HepG2 (cell line): ENCODE data around the gene SMC1B. TPM values are rescaled to one million over a fixed set of nuclear protein-coding genes. Genes with fewer than 3 reads are reported as not detected.

Source experiments
- ATAC-seq: fragments of 200-7000 bp; cut with Tn5 transposase; 3 replicates; pipeline ENCODE4 v1.9.1; 2020; ENCODE audit warnings: mild to moderate bottlenecking, moderate library complexity
- BruUV-seq: library from RNA; stranded (reverse); fragments of 400-500 nt; replicated peaks from 2 replicates; lab custom pipeline; 2021; lab: Mats Ljungman, UMichigan
- CTCF ChIA-PET: fragments of 300-600 bp; formaldehyde crosslinking; extraction: SDS; loops from one replicate; lab custom pipeline; 2021; ENCODE audit warnings: low total read pairs, inconsistent platforms, low intra/inter-chr PET ratio; lab: Yijun Ruan, JAX
- POLR2A ChIA-PET: fragments of 350-600 bp; sonication (Branson Sonifier 250); formaldehyde crosslinking; loops from one replicate; lab custom pipeline; 2020; ENCODE audit warnings: antibody characterized with exemption, inconsistent platforms; lab: Yijun Ruan, JAX
- DNase-seq: peaks from one replicate; pipeline ENCODE4 v3.0.0-alpha.2; 2015; ENCODE audit warnings: low spot score
- FAIRE-seq: peaks from 3 replicates; lab custom pipeline; 2011; peaks lifted over from hg19 to GRCh38; lab: Jason Lieb, UNC
- H2AFZ ChIP-seq: one replicate; pipeline ENCODE4 v1.6.1; 2011; ENCODE audit warnings: low read length, inconsistent platforms
- H3K27ac ChIP-seq: fragments of 300-600 bp; 3 replicates; pipeline ENCODE4 v1.8.0; 2011; ENCODE audit warnings: mixed run types, mild to moderate bottlenecking, mixed read lengths, low read length, inconsistent platforms; ENCODE audit not compliant: insufficient read depth; ENCODE audit errors: extremely low read length
- H3K27me3 ChIP-seq, 2 experiments: fragments of 200-600 bp in 1 of 2; 2 replicates in 1 of 2; 3 replicates in 1 of 2; pipeline versions ENCODE4 v1.6.0 to v1.8.0; 2011; ENCODE audit warnings: low read length in 2 of 2, mild to moderate bottlenecking in 2 of 2, moderate library complexity in 2 of 2, inconsistent platforms in 1 of 2; ENCODE audit not compliant: insufficient read depth in 2 of 2, control insufficient read depth in 1 of 2
- H3K36me3 ChIP-seq, 2 experiments: fragments of 200-600 bp in 1 of 2; replicated peaks in 1 of 2; 2 replicates in 1 of 2; 3 replicates in 1 of 2; pipeline versions ENCODE4 v1.5.1 to v1.8.0; 2011; ENCODE audit warnings: low read length in 2 of 2, inconsistent platforms in 1 of 2; ENCODE audit not compliant: insufficient read depth in 2 of 2, control insufficient read depth in 1 of 2
- H3K4me1 ChIP-seq: 2 replicates; pipeline ENCODE4 v1.5.1; 2012; ENCODE audit warnings: low read length, inconsistent platforms; ENCODE audit not compliant: insufficient read depth
- H3K4me2 ChIP-seq: 2 replicates; pipeline ENCODE4 v1.6.0; 2011; ENCODE audit warnings: low read depth, low read length, inconsistent platforms
- H3K4me3 ChIP-seq, 3 experiments: fragments of 200-600 bp in 1 of 3; sonication (generic), shearing (Covaris generic) in 1 of 3; replicated peaks in 1 of 3; 2 replicates each; pipeline ENCODE4 v1.5.1; 2011 to 2016; ENCODE audit warnings: low read length in 3 of 3, inconsistent platforms in 2 of 3, low read depth in 2 of 3, mild to moderate bottlenecking in 2 of 3, control low read depth in 1 of 3, mixed read lengths in 1 of 3; ENCODE audit not compliant: insufficient read depth in 1 of 3
- H3K79me2 ChIP-seq: one replicate; pipeline ENCODE4 v1.6.1; 2011; ENCODE audit warnings: low read length, inconsistent platforms; ENCODE audit not compliant: insufficient read depth
- H3K9ac ChIP-seq: 2 replicates; pipeline ENCODE4 v1.6.0; 2011; ENCODE audit warnings: mild to moderate bottlenecking, low read depth, low read length, inconsistent platforms; ENCODE audit not compliant: insufficient read depth
- H3K9me3 ChIP-seq: 2 replicates; pipeline ENCODE4 v1.5.1; 2012; ENCODE audit warnings: mild to moderate bottlenecking, low read length
- H4K20me1 ChIP-seq: 2 replicates; pipeline ENCODE4 v1.6.0; 2011; ENCODE audit warnings: inconsistent platforms, mild to moderate bottlenecking, low read length, moderate library complexity; ENCODE audit not compliant: insufficient read depth
- PHF8 ChIP-seq: sonication (generic); formaldehyde crosslinking; IDR thresholded peaks from 2 replicates; pipeline ENCODE4 v1.5.0; 2020; ENCODE audit warnings: missing genetic modification reagents
- ZSCAN21 ChIP-seq: sonication (generic); formaldehyde crosslinking; IDR thresholded peaks from 2 replicates; pipeline ENCODE4 v1.8.0; 2022; ENCODE audit warnings: mild to moderate bottlenecking, missing genetic modification reagents, moderate library complexity, borderline replicate concordance
- WGBS: methylation state at CpG from one replicate; pipeline ENCODE4 v1.1.6; 2017; ENCODE audit warnings: low lambda C conversion rate; 5-methylcytosine and 5-hydroxymethylcytosine counted together
- in situ Hi-C: cut with HindIII; loops from 2 replicates; pipeline ENCODE4 v1.10.0; 2017; ENCODE audit warnings: low pct_unique_long_range_greater_than_20kb; ENCODE audit not compliant: extremely low pct_ligation_motif_present
- intact Hi-C: fragments of 100-400 bp; cut with micrococcal nuclease; formaldehyde crosslinking; loops from one replicate; pipeline ENCODE4 v1.10.0; 2022; ENCODE audit not compliant: unreplicated experiment
- polyA plus RNA-seq, 8 experiments: library from polyadenylated mRNA; depleted of rRNA in 3 of 8; stranded (reverse) in 7 of 8; unstranded in 1 of 8; fragments of >200 nt; fragmentation: Illumina TruSeq in 4 of 8; extraction: Trizol in 4 of 8; gene quantifications; 2 replicates each; pipeline versions ENCODE4 v1.2.1 to v1.2.3, GENCODE V29; 2011 to 2016; ENCODE audit warnings: low read depth in 4 of 8, missing spikeins in 1 of 8, mixed read lengths in 1 of 8; ENCODE audit not compliant: insufficient read depth in 1 of 8
- total RNA-seq, 5 experiments: library from RNA; depleted of rRNA; stranded (reverse); fragments of >200 nt; fragmentation: Illumina TruSeq; extraction: Trizol; gene quantifications; 2 replicates each; pipeline ENCODE4 v1.2.3, GENCODE V29; 2016; ENCODE audit warnings: low read depth in 1 of 5
- TF ChIP-seq, protein P1 (sequence below): sonication (generic); formaldehyde crosslinking; IDR thresholded peaks from 2 replicates; pipeline ENCODE4 v1.9.0; 2021; ENCODE audit warnings: mild to moderate bottlenecking, missing genetic modification reagents
- TF ChIP-seq, protein P2 (sequence below): sonication (generic); formaldehyde crosslinking; IDR thresholded peaks from 2 replicates; pipeline ENCODE4 v1.4.0; 2020; ENCODE audit warnings: missing genetic modification reagents, borderline replicate concordance
- TF ChIP-seq, protein P3 (sequence below): sonication (generic); formaldehyde crosslinking; IDR thresholded peaks from 2 replicates; pipeline ENCODE4 v1.4.0; 2020; ENCODE audit warnings: mild to moderate bottlenecking, missing genetic modification reagents

Gene SMC1B
- total and polyA plus RNA-seq, 2 of the 13 experiments (the other 11 are each of a cell fraction or from before 2014, with no cell fraction given) = not detected

DNA sequence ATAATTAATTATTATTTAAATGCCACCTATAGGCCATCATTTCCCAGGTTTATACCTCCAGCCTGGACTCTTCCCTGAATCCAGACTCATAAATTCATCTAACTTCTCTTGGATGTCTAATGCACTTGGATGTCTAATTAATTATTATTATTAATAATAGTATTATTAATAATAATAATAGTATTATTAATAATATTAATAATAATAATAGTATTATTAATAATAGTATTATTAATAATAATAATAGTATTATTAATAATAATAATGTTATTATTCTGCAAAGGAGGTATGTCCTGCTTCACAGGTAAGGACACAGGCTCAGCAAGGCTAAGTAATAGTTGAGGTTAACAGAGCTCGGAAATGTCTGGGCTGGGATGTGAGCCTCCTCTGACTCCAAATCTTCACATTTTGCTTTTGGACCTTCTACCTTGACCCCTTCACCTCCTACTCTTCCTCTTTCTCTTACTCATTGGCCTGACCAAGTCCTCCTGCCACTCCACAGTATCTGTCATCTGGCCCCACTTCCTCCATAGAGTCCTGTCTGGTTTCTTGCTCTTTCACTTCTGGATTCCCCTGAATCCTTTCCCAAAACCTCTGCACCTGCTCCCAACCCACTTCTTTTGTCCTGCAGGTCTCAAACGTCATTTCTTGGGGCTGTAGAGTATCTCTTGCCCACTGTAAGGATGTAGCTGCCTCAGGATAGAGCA, 8.1 kb upstream of the SMC1B start:
- WGBS = 45% methylated on average over 2 of the region's 2 CpGs
- no peaks in the 10 kb centered on the region for H3K79me2 ChIP-seq
- H2AFZ ChIP-seq = no peak overlapping the region
- H3K27me3 ChIP-seq = peaks cover 1 to 3% of the 10 kb centered on the region in 2 experiments; a peak in 2 of 5 replicates
- ChIA-PET CTCF (no interaction called here), POLR2A (no interaction called here)
- in situ Hi-C loops = no loop called here
- H4K20me1 ChIP-seq = no peaks in the 10 kb centered on the region
- ATAC-seq = no peak
- no peak overlapping the region for H3K4me2 ChIP-seq
- H3K4me3 ChIP-seq = no peak overlapping the region
- H3K9me3 ChIP-seq = no peaks in the 10 kb centered on the region
- H3K9ac ChIP-seq = no peak overlapping the region
- DNase-seq = no peak
- no peak overlapping the region for H3K27ac ChIP-seq
- no peak for FAIRE-seq
- H3K36me3 ChIP-seq = no peaks in the 10 kb centered on the region
- BruUV-seq = no TSS peak
- intact Hi-C loops = no loop called here
- no peaks in the 10 kb centered on the region for H3K4me1 ChIP-seq
- TF ChIP-seq ZSCAN21 (no peak), PHF8 (CRISPR knock-in tag) (no peak)
- TF ChIP-seq, protein P1, sequence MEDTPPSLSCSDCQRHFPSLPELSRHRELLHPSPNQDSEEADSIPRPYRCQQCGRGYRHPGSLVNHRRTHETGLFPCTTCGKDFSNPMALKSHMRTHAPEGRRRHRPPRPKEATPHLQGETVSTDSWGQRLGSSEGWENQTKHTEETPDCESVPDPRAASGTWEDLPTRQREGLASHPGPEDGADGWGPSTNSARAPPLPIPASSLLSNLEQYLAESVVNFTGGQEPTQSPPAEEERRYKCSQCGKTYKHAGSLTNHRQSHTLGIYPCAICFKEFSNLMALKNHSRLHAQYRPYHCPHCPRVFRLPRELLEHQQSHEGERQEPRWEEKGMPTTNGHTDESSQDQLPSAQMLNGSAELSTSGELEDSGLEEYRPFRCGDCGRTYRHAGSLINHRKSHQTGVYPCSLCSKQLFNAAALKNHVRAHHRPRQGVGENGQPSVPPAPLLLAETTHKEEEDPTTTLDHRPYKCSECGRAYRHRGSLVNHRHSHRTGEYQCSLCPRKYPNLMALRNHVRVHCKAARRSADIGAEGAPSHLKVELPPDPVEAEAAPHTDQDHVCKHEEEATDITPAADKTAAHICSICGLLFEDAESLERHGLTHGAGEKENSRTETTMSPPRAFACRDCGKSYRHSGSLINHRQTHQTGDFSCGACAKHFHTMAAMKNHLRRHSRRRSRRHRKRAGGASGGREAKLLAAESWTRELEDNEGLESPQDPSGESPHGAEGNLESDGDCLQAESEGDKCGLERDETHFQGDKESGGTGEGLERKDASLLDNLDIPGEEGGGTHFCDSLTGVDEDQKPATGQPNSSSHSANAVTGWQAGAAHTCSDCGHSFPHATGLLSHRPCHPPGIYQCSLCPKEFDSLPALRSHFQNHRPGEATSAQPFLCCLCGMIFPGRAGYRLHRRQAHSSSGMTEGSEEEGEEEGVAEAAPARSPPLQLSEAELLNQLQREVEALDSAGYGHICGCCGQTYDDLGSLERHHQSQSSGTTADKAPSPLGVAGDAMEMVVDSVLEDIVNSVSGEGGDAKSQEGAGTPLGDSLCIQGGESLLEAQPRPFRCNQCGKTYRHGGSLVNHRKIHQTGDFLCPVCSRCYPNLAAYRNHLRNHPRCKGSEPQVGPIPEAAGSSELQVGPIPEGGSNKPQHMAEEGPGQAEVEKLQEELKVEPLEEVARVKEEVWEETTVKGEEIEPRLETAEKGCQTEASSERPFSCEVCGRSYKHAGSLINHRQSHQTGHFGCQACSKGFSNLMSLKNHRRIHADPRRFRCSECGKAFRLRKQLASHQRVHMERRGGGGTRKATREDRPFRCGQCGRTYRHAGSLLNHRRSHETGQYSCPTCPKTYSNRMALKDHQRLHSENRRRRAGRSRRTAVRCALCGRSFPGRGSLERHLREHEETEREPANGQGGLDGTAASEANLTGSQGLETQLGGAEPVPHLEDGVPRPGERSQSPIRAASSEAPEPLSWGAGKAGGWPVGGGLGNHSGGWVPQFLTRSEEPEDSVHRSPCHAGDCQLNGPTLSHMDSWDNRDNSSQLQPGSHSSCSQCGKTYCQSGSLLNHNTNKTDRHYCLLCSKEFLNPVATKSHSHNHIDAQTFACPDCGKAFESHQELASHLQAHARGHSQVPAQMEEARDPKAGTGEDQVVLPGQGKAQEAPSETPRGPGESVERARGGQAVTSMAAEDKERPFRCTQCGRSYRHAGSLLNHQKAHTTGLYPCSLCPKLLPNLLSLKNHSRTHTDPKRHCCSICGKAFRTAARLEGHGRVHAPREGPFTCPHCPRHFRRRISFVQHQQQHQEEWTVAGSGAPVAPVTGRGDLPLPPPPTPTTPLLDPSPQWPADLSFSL (CRISPR knock-in tag) = no peak
- TF ChIP-seq, protein P2, sequence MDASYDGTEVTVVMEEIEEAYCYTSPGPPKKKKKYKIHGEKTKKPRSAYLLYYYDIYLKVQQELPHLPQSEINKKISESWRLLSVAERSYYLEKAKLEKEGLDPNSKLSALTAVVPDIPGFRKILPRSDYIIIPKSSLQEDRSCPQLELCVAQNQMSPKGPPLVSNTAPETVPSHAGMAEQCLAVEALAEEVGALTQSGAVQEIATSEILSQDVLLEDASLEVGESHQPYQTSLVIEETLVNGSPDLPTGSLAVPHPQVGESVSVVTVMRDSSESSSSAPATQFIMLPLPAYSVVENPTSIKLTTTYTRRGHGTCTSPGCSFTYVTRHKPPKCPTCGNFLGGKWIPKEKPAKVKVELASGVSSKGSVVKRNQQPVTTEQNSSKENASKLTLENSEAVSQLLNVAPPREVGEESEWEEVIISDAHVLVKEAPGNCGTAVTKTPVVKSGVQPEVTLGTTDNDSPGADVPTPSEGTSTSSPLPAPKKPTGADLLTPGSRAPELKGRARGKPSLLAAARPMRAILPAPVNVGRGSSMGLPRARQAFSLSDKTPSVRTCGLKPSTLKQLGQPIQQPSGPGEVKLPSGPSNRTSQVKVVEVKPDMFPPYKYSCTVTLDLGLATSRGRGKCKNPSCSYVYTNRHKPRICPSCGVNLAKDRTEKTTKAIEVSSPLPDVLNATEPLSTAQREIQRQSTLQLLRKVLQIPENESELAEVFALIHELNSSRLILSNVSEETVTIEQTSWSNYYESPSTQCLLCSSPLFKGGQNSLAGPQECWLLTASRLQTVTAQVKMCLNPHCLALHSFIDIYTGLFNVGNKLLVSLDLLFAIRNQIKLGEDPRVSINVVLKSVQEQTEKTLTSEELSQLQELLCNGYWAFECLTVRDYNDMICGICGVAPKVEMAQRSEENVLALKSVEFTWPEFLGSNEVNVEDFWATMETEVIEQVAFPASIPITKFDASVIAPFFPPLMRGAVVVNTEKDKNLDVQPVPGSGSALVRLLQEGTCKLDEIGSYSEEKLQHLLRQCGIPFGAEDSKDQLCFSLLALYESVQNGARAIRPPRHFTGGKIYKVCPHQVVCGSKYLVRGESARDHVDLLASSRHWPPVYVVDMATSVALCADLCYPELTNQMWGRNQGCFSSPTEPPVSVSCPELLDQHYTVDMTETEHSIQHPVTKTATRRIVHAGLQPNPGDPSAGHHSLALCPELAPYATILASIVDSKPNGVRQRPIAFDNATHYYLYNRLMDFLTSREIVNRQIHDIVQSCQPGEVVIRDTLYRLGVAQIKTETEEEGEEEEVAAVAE (CRISPR knock-in tag) = no peak
- TF ChIP-seq, protein P3, sequence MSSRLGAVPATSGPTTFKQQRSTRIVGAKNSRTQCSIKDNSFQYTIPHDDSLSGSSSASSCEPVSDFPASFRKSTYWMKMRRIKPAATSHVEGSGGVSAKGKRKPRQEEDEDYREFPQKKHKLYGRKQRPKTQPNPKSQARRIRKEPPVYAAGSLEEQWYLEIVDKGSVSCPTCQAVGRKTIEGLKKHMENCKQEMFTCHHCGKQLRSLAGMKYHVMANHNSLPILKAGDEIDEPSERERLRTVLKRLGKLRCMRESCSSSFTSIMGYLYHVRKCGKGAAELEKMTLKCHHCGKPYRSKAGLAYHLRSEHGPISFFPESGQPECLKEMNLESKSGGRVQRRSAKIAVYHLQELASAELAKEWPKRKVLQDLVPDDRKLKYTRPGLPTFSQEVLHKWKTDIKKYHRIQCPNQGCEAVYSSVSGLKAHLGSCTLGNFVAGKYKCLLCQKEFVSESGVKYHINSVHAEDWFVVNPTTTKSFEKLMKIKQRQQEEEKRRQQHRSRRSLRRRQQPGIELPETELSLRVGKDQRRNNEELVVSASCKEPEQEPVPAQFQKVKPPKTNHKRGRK (CRISPR knock-in tag) = no peak
